Aorta (tissue), 5 donors: ENCODE results near the gene ATOX1. TPM values are rescaled to one million over a fixed set of nuclear protein-coding genes. Genes with fewer than 3 reads are reported as not detected.
"Not testable (repeated sequence)": the region's sequence is repeated elsewhere in the genome, so short reads cannot be mapped to it uniquely, and the experiment has no call there.

Experiments
- ATAC-seq: fragments of 200-7000 bp; cut with Tn5 transposase; one replicate; pipeline ENCODE4 v1.9.1; 2022; ENCODE audit warnings: moderate library complexity; ENCODE audit not compliant: low FRiP score
- DNase-seq, 2 donors: peaks; one replicate each; pipeline ENCODE4 v3.0.0-alpha.2; 2020
- H3K27ac ChIP-seq, 2 donors: one replicate each; pipeline ENCODE4 v1.5.1; 2013; ENCODE audit warnings: low read length in 2 of 2, mild to moderate bottlenecking in 2 of 2, moderate library complexity in 2 of 2, control low read depth in 1 of 2, inconsistent platforms in 1 of 2, low read depth in 1 of 2
- H3K27me3 ChIP-seq, 2 donors: one replicate each; pipeline ENCODE4 v1.6.1; 2013; ENCODE audit warnings: control low read depth in 1 of 2, low read length in 1 of 2, mild to moderate bottlenecking in 1 of 2, moderate library complexity in 1 of 2; ENCODE audit not compliant: insufficient read depth in 2 of 2, control insufficient read depth in 1 of 2
- H3K36me3 ChIP-seq, 2 donors: one replicate each; pipeline ENCODE4 v1.6.1; 2013; ENCODE audit warnings: control low read depth in 1 of 2, low read length in 1 of 2, mild to moderate bottlenecking in 1 of 2; ENCODE audit not compliant: insufficient read depth in 2 of 2, control insufficient read depth in 1 of 2
- H3K4me1 ChIP-seq, 2 donors: one replicate each; pipeline ENCODE4 v1.6.1; 2013; ENCODE audit warnings: low read length in 2 of 2, control low read depth in 1 of 2, mild to moderate bottlenecking in 1 of 2, moderate library complexity in 1 of 2; ENCODE audit not compliant: insufficient read depth in 2 of 2, control insufficient read depth in 1 of 2
- H3K4me3 ChIP-seq, 2 donors: one replicate each; pipeline ENCODE4 v1.5.1; 2013; ENCODE audit warnings: low read length in 2 of 2, control low read depth in 1 of 2, mild to moderate bottlenecking in 1 of 2
- H3K9me3 ChIP-seq: one replicate; pipeline ENCODE4 v1.6.1; 2013; ENCODE audit warnings: mild to moderate bottlenecking, low read length; ENCODE audit not compliant: control insufficient read depth
- WGBS, 2 donors: extraction: QIAGEN DNeasy Blood & Tissue Kit; methylation state at CpG; one replicate each; pipeline ENCODE4 v1.1.7; 2013; 5-methylcytosine and 5-hydroxymethylcytosine counted together
- intact Hi-C, 2 donors: fragments of 100-400 bp; cut with DNase I; formaldehyde crosslinking; loops; one replicate each; pipeline versions ENCODE4 v1.14.2 to v1.15.0; 2022
- polyA plus RNA-seq, 2 donors: library from polyadenylated mRNA; stranded (reverse); fragments of 200-250 nt; gene quantifications; one replicate each; pipeline ENCODE4 v1.2.3, GENCODE V29; 2013
- total RNA-seq, 2 donors: library from RNA; stranded (reverse); fragmentation: NEBNext Ultra II Directional; extraction: Animal tissue kit (Norgen Biotek cat#: 25700); gene quantifications; one replicate each; pipeline ENCODE4 v1.2.1, GENCODE V29; 2021
- donor health status: healthy with polysubstance abuse.
- donor health status: Bipolar disorder and iron deficiency.
- donor health status: DM: no; HTN: no; CAD: no.
- donor health status: DM: no; HTN: no; CAD: no.
- donor health status: DM: yes; HTN: yes; CAD: no.

Gene ATOX1
- total and polyA plus RNA-seq, 4 donors = 61.7 to 210 (median 117) TPM

DNA sequence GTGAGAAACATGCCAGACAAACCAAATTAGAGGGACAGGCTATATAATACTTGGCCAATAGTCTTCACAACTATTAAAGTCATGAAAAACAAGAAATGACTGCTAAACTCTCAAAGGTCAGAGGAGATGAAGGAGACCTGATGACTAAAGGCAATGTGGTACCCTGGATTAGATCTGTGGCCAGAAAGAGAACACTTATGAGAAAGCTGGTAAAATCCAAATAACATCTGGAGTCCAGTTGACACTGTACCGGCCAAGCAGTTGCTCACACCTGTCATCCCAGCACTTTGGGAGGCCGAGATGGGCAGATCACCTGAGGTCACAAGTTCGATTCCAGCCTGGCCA is 24.4 kb downstream of the ATOX1 start:
- Histone ChIP-seq H3K4me3 (no peak overlapping the region), H3K27ac (no peak overlapping the region), H3K36me3 (no peaks in the 10 kb centered on the region), H3K4me1 (no peaks in the 10 kb centered on the region), H3K9me3 (no peaks in the 10 kb centered on the region), H3K27me3 (no peaks in the 10 kb centered on the region)
- WGBS, 2 donors = 98 to 100% methylated on average over 3 of the region's 3 CpGs
- no peak for DNase-seq
- no peak for ATAC-seq
- intact Hi-C loops = no loop called here

DNA sequence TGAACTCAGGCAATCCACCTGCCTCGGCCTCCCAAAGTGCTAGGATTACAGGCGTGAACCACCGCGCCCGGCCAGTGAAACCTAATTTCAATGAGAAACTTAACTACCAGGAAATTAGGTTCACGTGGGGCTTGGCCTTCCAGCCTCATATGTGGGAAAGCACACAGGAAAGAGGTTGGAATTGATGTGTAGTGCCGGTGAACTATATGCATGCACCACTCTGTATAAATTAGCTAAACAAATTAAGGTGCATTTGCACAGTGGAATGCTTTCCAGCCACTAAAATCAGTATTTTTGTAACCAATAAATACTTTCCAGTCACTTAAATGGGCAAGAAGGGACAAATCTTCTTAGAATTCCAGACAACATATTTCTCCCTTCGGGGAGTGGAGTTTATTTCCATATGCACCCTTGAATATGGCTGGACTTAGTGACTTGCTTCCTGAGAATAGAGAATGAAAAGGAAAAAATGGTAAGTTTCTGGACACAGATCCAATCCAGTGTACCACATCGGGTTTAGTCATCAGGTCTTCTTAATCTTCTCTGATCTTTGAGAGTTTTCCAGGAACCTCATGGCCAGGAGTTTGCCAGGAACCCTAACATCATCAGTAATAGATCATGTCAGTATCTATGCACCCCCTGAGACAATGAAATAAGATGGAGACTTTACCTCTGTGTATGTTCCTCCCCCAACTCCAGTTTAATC is 24.9 kb downstream of the ATOX1 start:
- Histone ChIP-seq H3K36me3 (no peaks in the 10 kb centered on the region), H3K27ac (no peak overlapping the region), H3K4me1 (no peaks in the 10 kb centered on the region), H3K27me3 (no peaks in the 10 kb centered on the region), H3K9me3 (no peaks in the 10 kb centered on the region), H3K4me3 (no peak overlapping the region)
- ATAC-seq (no peak), DNase-seq (no peak)
- intact Hi-C loops = no loop called here
- 90 to 93% methylated on average over 9 of the region's 9 CpGs for WGBS, 2 donors

DNA sequence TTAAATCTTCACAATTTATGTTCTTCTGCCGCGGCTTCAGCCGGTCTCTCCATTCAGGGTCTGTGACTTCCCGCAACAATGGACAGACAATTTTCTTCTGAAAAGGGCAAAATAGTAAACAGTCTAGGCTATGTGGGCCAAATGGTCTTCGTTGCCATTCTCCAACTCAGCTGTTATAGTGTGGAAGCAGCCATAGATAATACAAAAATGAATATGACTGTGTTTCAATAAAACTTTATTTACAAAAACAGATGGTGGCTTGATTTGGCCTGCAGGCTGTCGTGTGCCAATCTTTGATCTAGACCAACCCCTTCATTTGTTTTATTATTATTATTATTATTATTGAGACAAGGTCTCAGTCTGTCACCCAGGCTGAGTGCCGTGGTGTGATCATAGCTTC is 28.1 kb downstream of the ATOX1 start:
- Histone ChIP-seq H3K36me3 (no peaks in the 10 kb centered on the region), H3K9me3 (no peaks in the 10 kb centered on the region), H3K4me3 (no peak overlapping the region), H3K27me3 (no peaks in the 10 kb centered on the region), H3K4me1 (no peaks in the 10 kb centered on the region), H3K27ac (no peak overlapping the region)
- DNase-seq (no peak), ATAC-seq (no peak)
- WGBS, 2 donors = 89 to 90% methylated on average over 7 of the region's 7 CpGs
- intact Hi-C loops = no loop called here

DNA sequence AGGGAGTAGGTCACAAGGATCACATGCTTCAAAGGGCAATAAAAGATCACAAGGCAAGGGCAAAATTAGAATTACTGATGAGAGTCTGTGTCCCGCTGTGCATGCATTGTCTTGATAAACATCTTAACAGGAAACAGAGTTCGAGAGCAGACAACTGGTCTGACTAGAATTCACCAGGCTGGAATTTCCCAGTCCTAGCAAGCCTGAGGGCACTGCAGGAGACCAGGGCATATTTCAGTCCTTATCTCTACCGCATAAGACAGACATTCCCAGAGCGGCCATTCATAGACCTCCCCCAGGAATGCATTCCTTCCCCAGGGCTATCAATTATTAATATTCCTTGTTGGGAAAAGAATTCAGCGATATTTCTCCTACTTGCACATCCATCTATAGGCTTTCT is 28.8 kb downstream of the ATOX1 start:
- H3K36me3 ChIP-seq, ATAC-seq, H3K9me3 ChIP-seq, H3K4me3 ChIP-seq, H3K27me3 ChIP-seq, intact Hi-C loops, DNase-seq, H3K27ac ChIP-seq, H3K4me1 ChIP-seq: not testable (repeated sequence)
- 74 to 80% methylated on average over 5 of the region's 5 CpGs for WGBS, 2 donors

DNA sequence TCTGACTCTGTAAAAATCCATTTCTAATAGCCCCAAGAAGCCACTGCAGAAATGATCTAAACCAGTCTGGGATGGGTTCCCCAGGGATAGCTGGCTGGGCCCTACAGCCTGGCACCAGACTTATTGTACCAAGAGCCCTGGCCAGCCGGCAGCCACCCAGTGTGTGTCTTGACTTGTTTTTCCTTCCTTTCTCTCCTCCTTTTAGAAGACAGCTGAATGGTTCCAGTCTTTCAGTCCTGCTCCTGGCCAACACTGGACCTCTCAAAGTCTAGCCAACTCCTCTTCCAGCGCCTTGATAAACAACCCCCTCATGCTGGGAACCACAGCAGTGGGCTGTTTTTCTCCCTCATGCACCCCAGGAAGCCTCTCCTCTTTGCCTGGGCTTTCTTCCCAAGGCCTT is 34.1 kb downstream of the ATOX1 start:
- Histone ChIP-seq H3K9me3 (no peaks in the 10 kb centered on the region), H3K27ac (peak overlapping the region; percentile 6 to 36), H3K4me3 (no peak overlapping the region), H3K4me1 (peaks cover 0 to 4% of the 10 kb centered on the region in 2 donors), H3K36me3 (no peaks in the 10 kb centered on the region), H3K27me3 (no peaks in the 10 kb centered on the region)
- intact Hi-C loops = no loop called here
- ATAC-seq = peak; percentile 68
- no peak for DNase-seq
- WGBS, 2 donors = 8 to 12% methylated on average over 2 of the region's 2 CpGs

DNA sequence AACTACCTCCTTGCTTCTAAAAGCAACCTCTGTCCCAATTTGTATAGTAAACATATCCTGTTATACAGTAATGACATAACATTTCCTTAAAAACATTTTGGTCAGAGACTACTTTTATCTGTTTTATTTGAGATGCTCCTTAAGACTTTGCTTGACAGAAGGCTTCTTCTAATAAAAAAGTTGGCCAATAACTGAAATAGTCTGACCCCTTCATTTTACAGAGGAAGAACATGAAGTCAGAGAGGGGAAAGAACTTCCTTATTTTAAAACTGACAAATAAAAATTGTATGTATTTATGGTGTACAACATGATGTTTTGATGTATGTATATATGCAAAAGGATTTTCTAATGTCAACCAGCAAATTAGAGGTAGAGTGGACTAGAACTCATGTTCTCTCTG is 35.9 kb downstream of the ATOX1 start:
- no peak overlapping the region for H3K27ac ChIP-seq
- H3K4me3 ChIP-seq = no peak overlapping the region
- ATAC-seq (no peak), DNase-seq (no peak)
- no peaks in the 10 kb centered on the region for H3K36me3 ChIP-seq
- peaks cover 3 to 4% of the 10 kb centered on the region in 2 donors for H3K4me1 ChIP-seq
- no peaks in the 10 kb centered on the region for H3K9me3 ChIP-seq
- H3K27me3 ChIP-seq = no peaks in the 10 kb centered on the region
- intact Hi-C loops = no loop called here

DNA sequence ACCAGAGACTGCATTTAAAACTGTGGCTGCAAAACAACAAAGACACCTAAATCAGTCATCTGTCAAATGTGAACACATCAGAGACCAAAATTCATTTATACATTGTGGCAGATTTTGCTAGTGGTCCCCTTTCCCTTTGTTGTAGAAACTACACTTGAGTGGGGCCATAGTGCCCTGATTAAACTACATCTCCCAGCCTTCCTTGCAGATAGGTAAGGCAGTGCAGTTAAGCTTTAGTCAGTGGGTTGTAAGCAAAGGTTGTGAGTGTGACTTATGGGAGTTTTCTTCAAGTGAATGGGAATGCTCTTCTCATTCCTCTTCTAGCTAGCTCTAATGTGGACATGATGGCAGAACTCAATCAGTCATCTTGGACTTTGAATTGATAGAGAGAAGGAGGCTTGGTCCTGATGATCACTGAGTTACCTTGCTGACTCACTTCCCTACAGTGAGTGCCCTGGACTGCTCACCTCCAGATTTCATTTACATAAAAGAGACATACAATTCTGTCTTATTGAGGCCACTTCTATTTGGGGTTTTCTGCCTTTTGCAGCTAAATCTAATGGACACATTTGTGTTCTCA is 36.5 kb downstream of the ATOX1 start:
- intact Hi-C loops = no loop called here

DNA sequence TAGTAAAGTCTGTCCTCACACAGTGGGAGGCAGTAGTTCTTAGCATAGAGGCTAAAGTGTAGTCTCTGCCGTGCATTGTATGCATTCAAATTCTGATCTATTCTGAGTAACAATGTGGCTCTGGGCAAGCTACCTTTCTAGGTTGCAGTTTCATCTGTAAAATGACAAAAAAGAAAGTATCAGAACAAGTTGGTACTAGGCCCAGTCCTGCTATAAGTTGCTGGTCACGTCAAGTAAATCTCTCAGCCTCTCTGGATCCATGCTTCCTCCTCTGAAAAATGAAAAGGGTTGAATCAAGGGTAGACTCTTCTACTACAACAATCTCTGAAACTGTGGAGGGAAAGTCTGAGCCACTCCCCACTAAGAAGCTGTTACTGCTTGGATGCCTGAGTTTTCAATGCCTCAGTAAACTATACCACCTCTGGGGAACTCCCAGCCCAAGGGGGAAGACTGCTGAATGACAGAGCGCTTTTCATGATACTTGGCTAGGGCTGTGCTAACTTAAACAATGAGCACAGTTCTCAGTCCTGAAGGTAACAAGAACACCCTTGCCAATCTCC is 37.3 kb downstream of the ATOX1 start:
- intact Hi-C loops = no loop called here
- Histone ChIP-seq H3K4me1 (peaks cover 3 to 4% of the 10 kb centered on the region in 2 donors), H3K36me3 (no peaks in the 10 kb centered on the region), H3K4me3 (no peak overlapping the region), H3K27me3 (no peaks in the 10 kb centered on the region), H3K9me3 (no peaks in the 10 kb centered on the region), H3K27ac (peak overlapping the region; percentile 36 to 65)
- WGBS, 2 donors = 25 to 32% methylated on average over 3 of the region's 3 CpGs
- ATAC-seq = no peak
- DNase-seq = no peak

More for the DNA sequence above, 36.5 kb downstream of the ATOX1 start:
- H3K9me3 ChIP-seq = no peaks in the 10 kb centered on the region
- no peaks in the 10 kb centered on the region for H3K27me3 ChIP-seq
- DNase-seq = no peak
- H3K4me1 ChIP-seq = peaks cover 3 to 4% of the 10 kb centered on the region in 2 donors
- ATAC-seq = no peak
- H3K36me3 ChIP-seq = no peaks in the 10 kb centered on the region
- peak overlapping the region; percentile 18 to 42 for H3K27ac ChIP-seq
- no peak overlapping the region for H3K4me3 ChIP-seq

DNA sequence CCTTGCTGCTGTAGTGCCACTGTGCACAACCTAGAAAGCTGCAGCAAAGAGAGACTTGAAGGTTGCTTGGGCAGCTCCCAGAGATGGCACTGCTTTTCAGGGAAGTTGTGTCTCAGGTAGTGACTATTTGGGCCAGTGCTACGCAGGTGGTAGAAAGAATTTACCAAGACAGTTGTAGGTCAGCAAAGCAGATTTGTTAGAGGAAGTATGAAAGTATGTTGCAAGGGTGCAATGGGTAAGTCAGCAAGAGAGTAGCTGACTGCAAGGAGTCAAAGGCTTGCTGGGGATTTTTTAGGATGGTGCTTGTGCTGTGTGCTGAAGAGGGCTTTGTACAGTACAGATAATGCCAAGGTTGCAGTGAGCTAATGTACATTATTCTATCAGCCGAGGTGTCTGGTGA is 38.2 kb downstream of the ATOX1 start:
- H3K4me1 ChIP-seq = peaks cover 3 to 4% of the 10 kb centered on the region in 2 donors
- no peaks in the 10 kb centered on the region for H3K9me3 ChIP-seq
- no peak for ATAC-seq
- intact Hi-C loops = no loop called here
- 78 to 83% methylated on average over 2 of the region's 2 CpGs for WGBS, 2 donors
- H3K27ac ChIP-seq = peak overlapping the region in 1 of 2 donors; percentile 1
- H3K36me3 ChIP-seq = no peaks in the 10 kb centered on the region
- H3K4me3 ChIP-seq = no peak overlapping the region
- DNase-seq = no peak
- H3K27me3 ChIP-seq = no peaks in the 10 kb centered on the region
